Transverse colon (tissue), 4 donors: ENCODE results near the gene BOK. TPM values are rescaled to one million over a fixed set of nuclear protein-coding genes. Genes with fewer than 3 reads are reported as not detected.

Experiments used
- DNase-seq: peaks from one replicate; pipeline ENCODE4 v3.0.0-alpha.2; 2019
- H3K27ac ChIP-seq, 4 donors: fragments of 200-600 bp; sonication (generic); 2 replicates each; pipeline ENCODE4 v1.5.1; 2016 to 2018; ENCODE audit warnings: inconsistent platforms in 4 of 4
- H3K27me3 ChIP-seq: fragments of 200-600 bp; sonication (generic); 2 replicates; pipeline ENCODE4 v1.5.1; 2017; ENCODE audit warnings: inconsistent platforms
- H3K36me3 ChIP-seq, 4 donors: fragments of 200-600 bp; sonication (generic); 2 replicates each; pipeline ENCODE4 v1.5.1; 2017 to 2019; ENCODE audit warnings: inconsistent platforms in 4 of 4
- H3K4me1 ChIP-seq, 4 donors: fragments of 200-600 bp; sonication (generic); 2 replicates each; pipeline ENCODE4 v1.5.1; 2017 to 2020; ENCODE audit warnings: inconsistent platforms in 4 of 4
- H3K4me3 ChIP-seq, 4 donors: fragments of 200-600 bp; sonication (generic); 1 replicate in 1 of 4; 2 replicates in 3 of 4; pipeline versions ENCODE4 v1.5.1 to v1.6.1; 2017 to 2019; ENCODE audit warnings: inconsistent platforms in 4 of 4
- H3K9me3 ChIP-seq, 2 donors: fragments of 200-600 bp; sonication (generic); 2 replicates each; pipeline ENCODE4 v1.5.1; 2017 to 2019; ENCODE audit warnings: inconsistent platforms in 2 of 2
- CTCF ChIP-seq, 5 experiments: fragments of 200-600 bp in 3 of 5; fragments of 450-650 bp in 2 of 5; sonication (generic) in 3 of 5; IDR thresholded peaks; 1 replicate in 2 of 5; 2 replicates in 3 of 5; pipeline ENCODE4 v1.5.1; 2016 to 2017; ENCODE audit warnings: antibody characterized with exemption in 5 of 5, inconsistent platforms in 3 of 5, mild to moderate bottlenecking in 2 of 5, moderate library complexity in 1 of 5
- EP300 ChIP-seq: sonication (generic); formaldehyde crosslinking; IDR thresholded peaks from one replicate; pipeline ENCODE4 v1.6.1; 2017; ENCODE audit warnings: antibody characterized with exemption, low read depth
- POLR2A ChIP-seq: fragments of 450-650 bp; IDR thresholded peaks from one replicate; pipeline ENCODE4 v1.6.1; 2016; ENCODE audit warnings: antibody characterized with exemption, mild to moderate bottlenecking, moderate library complexity
- POLR2AphosphoS5 ChIP-seq, 3 donors: sonication (generic); formaldehyde crosslinking; IDR thresholded peaks; one replicate each; pipeline ENCODE4 v1.6.1; 2016; ENCODE audit warnings: antibody characterized with exemption in 3 of 3
- WGBS, 2 donors: methylation state at CpG; one replicate each; pipeline ENCODE4 v1.1.5; 2018; ENCODE audit warnings: low coverage in 1 of 2; 5-methylcytosine and 5-hydroxymethylcytosine counted together
- in situ Hi-C, 4 donors: fragments of 200-750 bp; cut with MboI; loops; one replicate each; pipeline versions ENCODE4 v1.15.0 to v1.15.1; 2017; ENCODE audit warnings: low sequenced_read_pairs in 3 of 4, low pct_ligation_motif_present in 1 of 4, low pct_unique_long_range_greater_than_20kb in 1 of 4
- intact Hi-C: fragments of 100-400 bp; cut with DNase I; formaldehyde crosslinking; loops from one replicate; pipeline ENCODE4 v1.15.1; 2023; ENCODE audit warnings: low total_unique reads
- total RNA-seq, 4 donors: library from RNA; depleted of rRNA; stranded (reverse); fragments of >200 nt; gene quantifications; one replicate each; pipeline ENCODE4 v1.1.0, GENCODE V29; 2016

Gene BOK
- total RNA-seq, 4 donors from 2014 or later, result 21.0 to 84.2 (median 24.4) TPM

- no peaks in the 10 kb centered on the region for H3K36me3 ChIP-seq
- H3K27me3 ChIP-seq, result peaks cover 56% of the 10 kb centered on the region
- no peak overlapping the region for H3K4me3 ChIP-seq
- 67% methylated on average over 33 of the region's 33 CpGs; no CpG with 5 or more reads in 1 of the 2 donors for WGBS, 2 donors
- H3K27ac ChIP-seq, result no peak overlapping the region
- no peak for TF ChIP-seq POLR2A
- TF ChIP-seq CTCF (IDR thresholded peaks at IDR 0.05), result no peak
- H3K9me3 ChIP-seq, result peaks cover 0 to 3% of the 10 kb centered on the region in 2 donors
- in situ Hi-C loops, result no loop called here
- intact Hi-C loops, result no loop called here
- no peak for DNase-seq
- H3K4me1 ChIP-seq, result peaks cover 0 to 17% (median 9%) of the 10 kb centered on the region in 4 donors
Observed at GRCh38 chr2:241551998-241552737, 6.4 kb upstream of the BOK start.

DNA sequence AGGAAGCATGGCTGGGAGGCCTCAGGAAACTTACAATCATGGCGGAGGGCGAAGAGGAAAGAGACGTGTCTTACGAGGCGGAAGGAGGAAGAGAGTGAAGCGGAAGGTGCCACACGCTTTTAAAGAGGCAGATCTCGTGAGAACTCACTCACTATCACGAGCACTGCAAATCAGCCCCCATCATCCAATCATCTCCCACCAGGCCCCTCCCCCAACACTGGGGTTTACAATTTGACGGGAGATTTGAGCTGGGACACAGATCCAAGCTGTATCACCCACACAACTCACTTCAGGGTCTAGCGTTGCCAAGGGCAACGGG, 5.1 kb upstream of the BOK start:
- Histone ChIP-seq H3K27ac (no peak overlapping the region), H3K4me1 (peaks cover 0 to 20% (median 12%) of the 10 kb centered on the region in 4 donors)
- TF ChIP-seq POLR2A (no peak), EP300 (no peak), CTCF (IDR thresholded peaks at IDR 0.05) (no peak), POLR2AphosphoS5 (IDR thresholded peaks at IDR 0.05) (no peak)

DNA sequence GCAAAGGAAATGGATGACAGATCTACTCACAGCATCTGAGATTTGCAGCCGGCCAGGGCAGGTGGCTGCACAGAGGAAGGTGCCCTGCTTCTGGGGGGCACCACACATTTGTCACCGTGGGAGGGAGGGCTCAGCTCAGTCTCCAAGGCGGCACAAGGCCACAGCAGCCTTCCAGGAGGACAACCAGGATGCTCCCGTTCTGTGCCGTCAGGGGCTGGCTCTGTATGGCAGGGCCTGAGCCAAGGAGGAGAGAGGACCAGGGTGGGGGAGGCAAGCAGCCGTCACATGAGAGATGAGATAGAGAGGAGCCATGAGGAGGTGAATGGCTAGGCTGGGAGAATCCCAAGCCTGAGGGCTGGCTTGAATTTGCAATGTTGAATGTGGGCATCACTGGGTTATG, 4.6 kb upstream of the BOK start:
- Histone ChIP-seq H3K4me3 (no peak overlapping the region), H3K27ac (no peak overlapping the region), H3K9me3 (peaks cover 0 to 3% of the 10 kb centered on the region in 2 donors), H3K27me3 (peaks cover 56% of the 10 kb centered on the region), H3K4me1 (peaks cover 0 to 22% (median 12%) of the 10 kb centered on the region in 4 donors), H3K36me3 (no peaks in the 10 kb centered on the region)
- in situ Hi-C loops (no loop called here), intact Hi-C loops (no loop called here)
- DNase-seq, result no peak
- WGBS, 2 donors, result 51% methylated on average over 4 of the region's 6 CpGs; no CpG with 5 or more reads in 1 of the 2 donors
- no peak for TF ChIP-seq POLR2AphosphoS5 (IDR thresholded peaks at IDR 0.05)
- TF ChIP-seq EP300, result no peak
- no peak for TF ChIP-seq POLR2A
- TF ChIP-seq CTCF (IDR thresholded peaks at IDR 0.05), result no peak

More for the DNA sequence above, 5.1 kb upstream of the BOK start:
- Histone ChIP-seq H3K4me3 (no peak overlapping the region), H3K36me3 (no peaks in the 10 kb centered on the region), H3K27me3 (peaks cover 58% of the 10 kb centered on the region), H3K9me3 (peaks cover 0 to 3% of the 10 kb centered on the region in 2 donors)
- DNase-seq, result no peak
- in situ Hi-C loops (no loop called here), intact Hi-C loops (no loop called here)
- 53 to 86% methylated on average over 4 to 12 of the region's 12 CpGs for WGBS, 2 donors

GRCh38 chr2:241554610-241555322, 3.8 kb upstream of the BOK start:
- intact Hi-C loops (no loop called here), in situ Hi-C loops (no loop called here)
- Histone ChIP-seq H3K36me3 (no peaks in the 10 kb centered on the region), H3K9me3 (peaks cover 0 to 3% of the 10 kb centered on the region in 2 donors), H3K27ac (no peak overlapping the region), H3K4me3 (no peak overlapping the region), H3K27me3 (peaks cover 57% of the 10 kb centered on the region), H3K4me1 (peaks cover 0 to 27% (median 16%) of the 10 kb centered on the region in 4 donors)
- no peak for DNase-seq
- TF ChIP-seq CTCF (IDR thresholded peaks at IDR 0.05), result no peak
- TF ChIP-seq EP300, result no peak
- TF ChIP-seq POLR2AphosphoS5 (IDR thresholded peaks at IDR 0.05), result no peak
- no peak for TF ChIP-seq POLR2A
- WGBS, 2 donors, result 81 to 88% methylated on average over 2 to 7 of the region's 7 CpGs
